22Rv1 (cell line): ENCODE results near the gene SETD1A.
"Not testable (repeated sequence)": the region's sequence is repeated elsewhere in the genome, so short reads cannot be mapped to it uniquely, and the experiment has no call there.

Experiments
- ZFX ChIP-seq: fragments of 450-650 bp; IDR thresholded peaks from 2 replicates; pipeline ENCODE4 v1.6.1; 2017; ENCODE audit warnings: antibody characterized with exemption, borderline replicate concordance
- TF ChIP-seq, protein P1 (sequence below): fragments of 450-650 bp; IDR thresholded peaks from 2 replicates; pipeline ENCODE4 v1.5.1; 2017; ENCODE audit warnings: mild to moderate bottlenecking

DNA sequence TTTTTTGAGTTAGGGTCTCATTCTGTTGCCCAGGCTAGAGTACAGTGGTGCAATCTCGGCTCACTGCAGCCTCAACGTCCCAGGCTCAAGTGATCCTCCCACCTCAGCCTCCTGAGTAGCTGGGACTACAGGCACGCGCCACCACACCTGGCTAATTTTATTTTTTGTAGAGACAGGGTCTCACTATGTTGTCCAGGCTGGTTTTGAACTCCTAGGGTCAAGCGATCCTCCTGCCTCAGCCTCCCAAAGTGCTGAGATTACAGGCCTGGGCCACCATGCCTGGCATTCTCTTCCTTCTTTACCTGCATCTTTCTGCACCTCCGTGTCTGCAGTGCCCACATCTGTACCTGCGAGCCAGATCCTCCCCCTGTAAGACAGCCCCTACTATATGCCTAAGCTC is 54.3 kb downstream of the SETD1A start:
- TF ChIP-seq, protein P1, sequence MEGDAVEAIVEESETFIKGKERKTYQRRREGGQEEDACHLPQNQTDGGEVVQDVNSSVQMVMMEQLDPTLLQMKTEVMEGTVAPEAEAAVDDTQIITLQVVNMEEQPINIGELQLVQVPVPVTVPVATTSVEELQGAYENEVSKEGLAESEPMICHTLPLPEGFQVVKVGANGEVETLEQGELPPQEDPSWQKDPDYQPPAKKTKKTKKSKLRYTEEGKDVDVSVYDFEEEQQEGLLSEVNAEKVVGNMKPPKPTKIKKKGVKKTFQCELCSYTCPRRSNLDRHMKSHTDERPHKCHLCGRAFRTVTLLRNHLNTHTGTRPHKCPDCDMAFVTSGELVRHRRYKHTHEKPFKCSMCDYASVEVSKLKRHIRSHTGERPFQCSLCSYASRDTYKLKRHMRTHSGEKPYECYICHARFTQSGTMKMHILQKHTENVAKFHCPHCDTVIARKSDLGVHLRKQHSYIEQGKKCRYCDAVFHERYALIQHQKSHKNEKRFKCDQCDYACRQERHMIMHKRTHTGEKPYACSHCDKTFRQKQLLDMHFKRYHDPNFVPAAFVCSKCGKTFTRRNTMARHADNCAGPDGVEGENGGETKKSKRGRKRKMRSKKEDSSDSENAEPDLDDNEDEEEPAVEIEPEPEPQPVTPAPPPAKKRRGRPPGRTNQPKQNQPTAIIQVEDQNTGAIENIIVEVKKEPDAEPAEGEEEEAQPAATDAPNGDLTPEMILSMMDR = not testable (repeated sequence)
- TF ChIP-seq ZFX = not testable (repeated sequence)
